GM12878 (cell line): ENCODE measurements around the gene AFAP1. TPM values are rescaled to one million over a fixed set of nuclear protein-coding genes. Genes with fewer than 3 reads are reported as not detected.

Source experiments
- ATAC-seq: fragments of 200-7000 bp; cut with Tn5 transposase; 3 replicates; pipeline ENCODE4 v1.9.1; 2020; ENCODE audit warnings: mild to moderate bottlenecking, moderate library complexity
- Bru-seq: library from RNA; stranded (reverse); fragments of 400-500 nt; gene quantifications from one replicate; lab custom pipeline; 2021; lab: Mats Ljungman, UMichigan
- BruChase-seq, 2 experiments: library from RNA; stranded (reverse); fragments of 400-500 nt; gene quantifications; one replicate each; lab custom pipeline; 2021; lab: Mats Ljungman, UMichigan
- BruUV-seq: library from RNA; stranded (reverse); fragments of 400-500 nt; replicated peaks from 2 replicates; lab custom pipeline; 2021; lab: Mats Ljungman, UMichigan
- CTCF ChIA-PET: fragments of 300-600 bp; sonication (Branson Sonifier 250); formaldehyde crosslinking; extraction: SDS; loops from one replicate; lab custom pipeline; 2021; ENCODE audit warnings: inconsistent platforms; lab: Yijun Ruan, JAX
- POLR2A ChIA-PET: fragments of 350-600 bp; formaldehyde crosslinking; extraction: SDS; loops from one replicate; lab custom pipeline; 2021; ENCODE audit warnings: inconsistent platforms; lab: Charles Lee
- RAD21 ChIA-PET: fragments of 300-600 bp; sonication (Branson Sonifier 250); formaldehyde crosslinking; loops from one replicate; lab custom pipeline; 2023; ENCODE audit warnings: antibody characterized with exemption; ENCODE audit not compliant: unreplicated experiment; lab: Charles Lee
- SMC1A ChIA-PET: fragments of 300-600 bp; sonication (Branson Sonifier 250); formaldehyde crosslinking; loops from one replicate; lab custom pipeline; 2023; ENCODE audit not compliant: unreplicated experiment, uncharacterized antibody; lab: Charles Lee
- DNase-seq: peaks from one replicate; pipeline ENCODE4 v3.0.0-alpha.2; 2011; ENCODE audit warnings: low read depth, low spot score
- FAIRE-seq: peaks from 3 replicates; lab custom pipeline; 2011; peaks lifted over from hg19 to GRCh38; lab: Jason Lieb, UNC
- H2AFZ ChIP-seq: 2 replicates; pipeline ENCODE4 v1.6.0; 2011; ENCODE audit warnings: low read depth, low read length, control low read depth; ENCODE audit not compliant: control insufficient read depth
- H3K27ac ChIP-seq: 2 replicates; pipeline ENCODE4 v1.5.1; 2011; ENCODE audit warnings: control low read depth; ENCODE audit not compliant: control insufficient read depth, insufficient read depth
- H3K27me3 ChIP-seq, 2 experiments: replicated peaks in 1 of 2; 2 replicates each; pipeline versions ENCODE4 v1.6.0 to v1.6.1; 2011; ENCODE audit warnings: low read length in 1 of 2; ENCODE audit not compliant: control insufficient read depth in 2 of 2, insufficient read depth in 2 of 2
- H3K36me3 ChIP-seq, 2 experiments: 2 replicates each; pipeline ENCODE4 v1.5.1; 2011; ENCODE audit warnings: low read length in 1 of 2; ENCODE audit not compliant: control insufficient read depth in 2 of 2, insufficient read depth in 2 of 2
- H3K4me1 ChIP-seq: 2 replicates; pipeline ENCODE4 v1.6.1; 2011; ENCODE audit warnings: mild to moderate bottlenecking, low read length, moderate library complexity, mixed read lengths; ENCODE audit not compliant: control insufficient read depth, insufficient read depth
- H3K4me2 ChIP-seq: 2 replicates; pipeline ENCODE4 v1.6.0; 2011; ENCODE audit warnings: control low read depth; ENCODE audit not compliant: control insufficient read depth, insufficient read depth
- H3K4me3 ChIP-seq: fragments of 200-600 bp; sonication (generic); 2 replicates; pipeline ENCODE4 v1.5.1; 2016
- H3K79me2 ChIP-seq: 2 replicates; pipeline ENCODE4 v1.6.0; 2011; ENCODE audit warnings: low read length; ENCODE audit not compliant: control insufficient read depth, insufficient read depth
- H3K9ac ChIP-seq: 2 replicates; pipeline ENCODE4 v1.8.0; 2011; ENCODE audit warnings: low read length, control low read depth, mixed read lengths; ENCODE audit not compliant: control insufficient read depth, insufficient read depth
- H3K9me3 ChIP-seq: replicated peaks from 3 replicates; pipeline ENCODE4 v1.5.1; 2011; ENCODE audit warnings: mild to moderate bottlenecking, low read length; ENCODE audit not compliant: control insufficient read depth, insufficient read depth
- H4K20me1 ChIP-seq: 2 replicates; pipeline ENCODE4 v1.6.0; 2011; ENCODE audit not compliant: control insufficient read depth, insufficient read depth
- CEBPB ChIP-seq, 2 experiments: fragments of 150-350 bp in 1 of 2; IDR thresholded peaks; 2 replicates each; pipeline ENCODE4 v1.6.1; 2012 to 2014; ENCODE audit warnings: low read depth in 2 of 2, low read length in 2 of 2, borderline replicate concordance in 1 of 2, inconsistent platforms in 1 of 2
- EP300 ChIP-seq, 2 experiments: fragments of 150-350 bp in 1 of 2; IDR thresholded peaks; 2 replicates each; pipeline ENCODE4 v1.6.1; 2011 to 2012; ENCODE audit warnings: low read depth in 2 of 2, low read length in 2 of 2, borderline replicate concordance in 1 of 2, improper control_type of control experiment in 1 of 2, inconsistent platforms in 1 of 2; ENCODE audit not compliant: control insufficient read depth in 1 of 2
- GATAD2B ChIP-seq: fragments of 450-650 bp; conservative IDR thresholded peaks from 2 replicates; pipeline ENCODE4 v1.6.1; 2017; ENCODE audit warnings: low read depth, mild to moderate bottlenecking, moderate library complexity
- LARP7 ChIP-seq: fragments of 450-650 bp; IDR thresholded peaks from 2 replicates; pipeline ENCODE4 v1.6.1; 2017; ENCODE audit warnings: mild to moderate bottlenecking
- MLLT1 ChIP-seq: fragments of 450-650 bp; IDR thresholded peaks from 2 replicates; pipeline ENCODE4 v1.6.1; 2016; ENCODE audit warnings: mild to moderate bottlenecking
- NR2F1 ChIP-seq: fragments of 450-650 bp; conservative IDR thresholded peaks from 2 replicates; pipeline ENCODE4 v1.6.1; 2017; ENCODE audit warnings: mild to moderate bottlenecking
- NRF1 ChIP-seq: conservative IDR thresholded peaks from 2 replicates; pipeline ENCODE4 v1.6.1; 2011; ENCODE audit warnings: mild to moderate bottlenecking, low read depth, low read length, improper control_type of control experiment
- SUZ12 ChIP-seq: fragments of 200-600 bp; sonication (generic); IDR thresholded peaks from one replicate; pipeline ENCODE4 v1.6.1; 2018; ENCODE audit warnings: antibody characterized with exemption, mild to moderate bottlenecking; ENCODE audit not compliant: unreplicated experiment
- WGBS: methylation state at CpG from one replicate; pipeline ENCODE4 v1.1.6; 2016; ENCODE audit warnings: low lambda C conversion rate; ENCODE audit not compliant: insufficient replicate concordance, insufficient coverage; ENCODE audit errors: missing lambda C conversion rate; 5-methylcytosine and 5-hydroxymethylcytosine counted together
- in situ Hi-C: fragments of 300-500 bp; cut with MboI; formaldehyde crosslinking; loops from 9 replicates; pipeline ENCODE4 v1.14.3; 2018; ENCODE audit warnings: mixed read lengths
- intact Hi-C: fragments of 100-400 bp; cut with micrococcal nuclease; formaldehyde crosslinking; loops from one replicate; pipeline ENCODE4 v1.14.2; 2022; ENCODE audit not compliant: unreplicated experiment
- long read RNA-seq, 2 experiments: library from polyadenylated mRNA; unstranded; transcript quantifications; one replicate each; pipeline ENCODE4 v2.0.0, GENCODE V29; 2019 to 2020
- polyA minus RNA-seq, 3 experiments: library from RNA; depleted of rRNA, polyadenylated mRNA; stranded (reverse); fragments of >200 nt; gene quantifications; 2 replicates each; pipeline ENCODE4 v1.2.3, GENCODE V29; 2011
- polyA plus RNA-seq, 11 experiments: library from polyadenylated mRNA; depleted of rRNA in 4 of 11; unstranded in 6 of 11; stranded (reverse) in 5 of 11; fragments of >200 nt; fragmentation: Nextera tagmentation in 4 of 11; fragmentation: Illumina TruSeq in 1 of 11; extraction: Ambion mirVana in 4 of 11; extraction: Trizol in 1 of 11; gene quantifications; 1 replicate in 1 of 11; 2 replicates in 10 of 11; pipeline versions ENCODE4 v1.2.1 to v1.2.3, GENCODE V29; 2011 to 2016; ENCODE audit warnings: inconsistent platforms in 2 of 11, missing spikeins in 2 of 11, low read depth in 1 of 11
- total RNA-seq, 4 experiments: library from RNA; depleted of rRNA in 3 of 4; stranded (reverse); fragments of >200 nt in 3 of 4; fragmentation: Illumina TruSeq in 1 of 4; extraction: Trizol in 1 of 4; gene quantifications; 2 replicates each; pipeline versions ENCODE4 v1.2.1 to v1.2.3, GENCODE V29; 2013 to 2021

AFAP1 gene, protein sequence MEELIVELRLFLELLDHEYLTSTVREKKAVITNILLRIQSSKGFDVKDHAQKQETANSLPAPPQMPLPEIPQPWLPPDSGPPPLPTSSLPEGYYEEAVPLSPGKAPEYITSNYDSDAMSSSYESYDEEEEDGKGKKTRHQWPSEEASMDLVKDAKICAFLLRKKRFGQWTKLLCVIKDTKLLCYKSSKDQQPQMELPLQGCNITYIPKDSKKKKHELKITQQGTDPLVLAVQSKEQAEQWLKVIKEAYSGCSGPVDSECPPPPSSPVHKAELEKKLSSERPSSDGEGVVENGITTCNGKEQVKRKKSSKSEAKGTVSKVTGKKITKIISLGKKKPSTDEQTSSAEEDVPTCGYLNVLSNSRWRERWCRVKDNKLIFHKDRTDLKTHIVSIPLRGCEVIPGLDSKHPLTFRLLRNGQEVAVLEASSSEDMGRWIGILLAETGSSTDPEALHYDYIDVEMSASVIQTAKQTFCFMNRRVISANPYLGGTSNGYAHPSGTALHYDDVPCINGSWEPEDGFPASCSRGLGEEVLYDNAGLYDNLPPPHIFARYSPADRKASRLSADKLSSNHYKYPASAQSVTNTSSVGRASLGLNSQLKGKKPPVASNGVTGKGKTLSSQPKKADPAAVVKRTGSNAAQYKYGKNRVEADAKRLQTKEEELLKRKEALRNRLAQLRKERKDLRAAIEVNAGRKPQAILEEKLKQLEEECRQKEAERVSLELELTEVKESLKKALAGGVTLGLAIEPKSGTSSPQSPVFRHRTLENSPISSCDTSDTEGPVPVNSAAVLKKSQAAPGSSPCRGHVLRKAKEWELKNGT
- 0.08 TPM in 1 of 2 replicates, not detected in the other for total RNA-seq (2013; cell fraction: nucleolus; rRNA removed)
- total RNA-seq (2014; rRNA removed): 0.16 and 0.23 TPM in 2 replicates
- not detected in 2 replicates for total RNA-seq (2014; rRNA removed; fragmentation: Illumina TruSeq; extraction: Trizol)
- 0.15 and 0.16 TPM in 2 replicates for total RNA-seq (2021)
- polyA plus RNA-seq (2011; ENCODE audit: low read depth): 0.10 TPM
- 0.12 and 0.14 TPM in 2 replicates for polyA plus RNA-seq (2011; rRNA removed)
- polyA plus RNA-seq (2011; cell fraction: cytosol; rRNA removed): 0.03 and 0.13 TPM in 2 replicates
- polyA plus RNA-seq (2011; cell fraction: nucleus; rRNA removed): 0.39 and 0.45 TPM in 2 replicates
- 0.27 and 0.38 TPM in 2 replicates for polyA plus RNA-seq (2012)
- 0.03 TPM in 1 of 2 replicates, not detected in the other for polyA plus RNA-seq (2014; fragmentation: Illumina TruSeq; extraction: Trizol)
- polyA plus RNA-seq (2014; fragmentation: Nextera tagmentation; extraction: Ambion mirVana): under 1 TPM; 0.02 to 0.04 TPM
- 0.01 and 0.03 TPM in 2 replicates for polyA plus RNA-seq (2014; rRNA removed)
- polyA plus RNA-seq (2016; fragmentation: Nextera tagmentation; extraction: Ambion mirVana): under 1 TPM; 0.09 to 0.23 TPM
- 0.15 and 0.73 TPM in 2 replicates for polyA minus RNA-seq (2011; rRNA and poly(A)+ RNA removed)
- polyA minus RNA-seq (2011; cell fraction: cytosol; rRNA and poly(A)+ RNA removed): 0.13 TPM in 1 of 2 replicates, not detected in the other
- 0.12 and 1.4 TPM in 2 replicates for polyA minus RNA-seq (2011; cell fraction: nucleus; rRNA and poly(A)+ RNA removed)
- percentile 21 among the genes with signal in this experiment for Bru-seq, nascent RNA
- percentile 22 among the genes with signal in this experiment for BruChase-seq, experiment 1, labeled RNA remaining after a 6-hour chase
- BruChase-seq, experiment 2, labeled RNA remaining after a 2-hour chase: percentile 22 among the genes with signal in this experiment
- long read RNA-seq, experiment 1, partial matches to known transcripts: 0 of 1 reads
- long read RNA-seq, experiment 1, other reads (novel, unspliced or antisense): 1 of 1 reads
- long read RNA-seq, experiment 2, partial matches to known transcripts: 1 of 3 reads
- long read RNA-seq, experiment 2, other reads (novel, unspliced or antisense): 2 of 3 reads

DNA sequence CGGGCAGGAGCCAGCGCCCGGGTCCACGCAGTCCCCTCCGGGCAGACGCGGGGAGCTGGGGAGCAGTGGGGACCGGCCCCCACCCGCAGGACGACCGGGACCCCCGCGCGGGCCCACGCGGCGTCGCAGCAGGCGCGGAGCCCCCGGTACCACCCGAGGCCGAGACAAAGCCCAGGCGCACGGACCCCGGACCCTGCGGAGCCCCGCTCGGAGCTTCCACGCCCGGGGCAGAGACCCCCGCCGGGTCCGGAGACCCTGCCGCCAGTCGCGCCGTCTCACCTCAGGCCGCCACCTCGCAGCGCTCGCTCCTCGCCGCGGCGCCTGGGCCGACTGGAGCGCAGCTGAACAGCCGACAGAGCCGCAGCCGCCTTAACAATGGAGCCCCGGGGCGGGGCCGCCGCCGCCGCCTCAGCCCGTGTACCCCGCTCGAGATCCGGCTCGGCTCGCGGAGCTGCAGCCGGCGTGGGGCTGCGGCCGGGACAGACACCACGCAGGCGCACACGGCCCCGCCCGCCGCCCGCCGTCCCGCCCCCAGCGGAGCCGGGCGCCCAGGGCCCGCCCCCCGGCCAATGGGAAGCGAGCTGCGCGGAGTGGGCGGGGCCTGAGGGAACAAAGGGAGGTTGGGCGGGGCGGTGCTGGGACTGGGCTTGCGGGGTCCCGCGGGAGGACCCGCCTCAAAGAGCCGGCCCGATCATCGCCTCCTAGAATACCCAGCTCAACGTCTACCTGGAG, at the start of gene AFAP1:
Gene AFAP1 (minus strand): TSS at position 485 of the 732 bp plus-strand sequence. CDS start 67,783 bp downstream, outside the sequence.
- no peaks in the 10 kb centered on the region for H4K20me1 ChIP-seq
- H3K4me2 ChIP-seq: peak within 1 kb of the TSS; percentile 82
- SMC1A ChIA-PET: no interaction called here
- no peaks in the 10 kb centered on the region; the same call in 1 of the 2 replicates for H3K4me1 ChIP-seq
- H3K9me3 ChIP-seq: no peaks in the 10 kb centered on the region
- CTCF ChIA-PET: no interaction called here
- POLR2A ChIA-PET: no interaction called here
- no peak for TF ChIP-seq LARP7
- no peak for TF ChIP-seq MLLT1
- no peak for TF ChIP-seq NRF1
- peak; percentile 42 for TF ChIP-seq SUZ12
- no peak for TF ChIP-seq CEBPB (IDR thresholded peaks at IDR 0.05; ENCODE audit: borderline replicate concordance in 1 of 2, low read depth in 2 of 2, low read length in 2 of 2)
- no peak for TF ChIP-seq GATAD2B
- no peak for TF ChIP-seq EP300 (IDR thresholded peaks at IDR 0.05; ENCODE audit: borderline replicate concordance in 1 of 2, control insufficient read depth in 1 of 2, low read depth in 2 of 2, low read length in 2 of 2)
- TF ChIP-seq NR2F1: no peak
- 60% methylated on average over 48 of the region's 96 CpGs for WGBS
- no peaks in the 10 kb centered on the region for H3K79me2 ChIP-seq
- intact Hi-C loops: no loop called here
- H3K27ac ChIP-seq: no peak within 1 kb of the TSS
- peak within 1 kb of the TSS; percentile 31 for H2AFZ ChIP-seq
- no TSS peak for BruUV-seq
- DNase-seq (no peak), ATAC-seq (peak; percentile 48), FAIRE-seq (no peak)
- RAD21 ChIA-PET: no interaction called here
- H3K4me3 ChIP-seq: peak within 1 kb of the TSS; percentile 61; the same call in 1 of the 2 replicates
- no peak within 1 kb of the TSS for H3K9ac ChIP-seq
- in situ Hi-C loops: no loop called here
- no peaks in the 10 kb centered on the region for H3K36me3 ChIP-seq
- peaks cover 0 to 8% of the 10 kb centered on the region in 2 experiments; a peak in 3 of 4 replicates for H3K27me3 ChIP-seq
